Measurements from ENCODE around the gene RPP30. TPM values are rescaled to one million over a fixed set of nuclear protein-coding genes. Genes with fewer than 3 reads are reported as not detected.

RPP30 gene
- total and polyA plus RNA-seq, 2 of the 13 experiments (the other 11 are each of a cell fraction or from before 2014, with no cell fraction given) = 27.1 to 65.0 TPM

DNA sequence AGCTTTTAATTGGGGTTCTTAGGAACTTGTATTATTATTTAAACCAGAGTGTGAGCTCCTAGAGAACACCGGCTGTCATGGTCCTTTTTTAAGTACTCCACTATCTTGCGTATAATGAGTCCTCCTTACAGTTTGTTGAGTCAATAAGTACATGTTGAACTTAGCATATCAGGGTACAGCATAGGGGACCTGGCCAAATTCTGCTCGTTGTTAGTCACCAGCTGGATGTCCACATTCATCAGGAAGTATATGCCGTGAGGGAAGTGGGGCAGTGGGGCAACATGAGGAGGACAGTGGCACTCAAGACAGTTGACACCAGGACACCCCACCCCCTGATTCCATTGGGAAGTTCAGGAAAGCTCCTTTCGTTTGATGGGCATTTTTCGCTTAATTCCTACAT lies 16.6 kb downstream of the RPP30 start:
- Histone ChIP-seq H3K36me3 (replicated peaks in 1 of 2; ENCODE audit: control insufficient read depth in 1 of 2, insufficient read depth in 2 of 2, low read length in 2 of 2) (peaks cover 14 to 78% of the 10 kb centered on the region in 2 experiments), H3K79me2 (ENCODE audit: insufficient read depth, low read length) (no peaks in the 10 kb centered on the region), H3K9ac (ENCODE audit: insufficient read depth, low read depth, low read length) (no peak overlapping the region), H2AFZ (ENCODE audit: low read length) (no peak overlapping the region), H3K27ac (ENCODE audit: extremely low read length, insufficient read depth, low read length) (no peak overlapping the region), H3K9me3 (ENCODE audit: low read length) (no peaks in the 10 kb centered on the region), H3K27me3 (ENCODE audit: control insufficient read depth in 1 of 2, insufficient read depth in 2 of 2, low read length in 2 of 2) (no peaks in the 10 kb centered on the region), H3K4me1 (ENCODE audit: insufficient read depth, low read length) (no peaks in the 10 kb centered on the region), H3K4me3 (replicated peaks in 1 of 3; ENCODE audit: insufficient read depth in 1 of 3, low read depth in 2 of 3, low read length in 3 of 3) (no peak overlapping the region), H4K20me1 (ENCODE audit: insufficient read depth, low read length) (no peaks in the 10 kb centered on the region), H3K4me2 (ENCODE audit: low read depth, low read length) (no peak overlapping the region)
- ATAC-seq (no peak), DNase-seq (ENCODE audit: low spot score) (no peak), FAIRE-seq (no peak)
- no TSS peak for BruUV-seq (replicated peaks)
- in situ Hi-C loops (cut with HindIII; ENCODE audit: extremely low pct_ligation_motif_present, low pct_unique_long_range_greater_than_20kb) (loop anchor here (25.0 kb wide), 1 partner anchor 499 kb away; no protein-coding TSS in a partner anchor), intact Hi-C loops (cut with micrococcal nuclease; ENCODE audit: unreplicated experiment) (no loop called here)
- POLR2A ChIA-PET = no interaction called here
- CTCF ChIA-PET (ENCODE audit: low intra/inter-chr PET ratio, low total read pairs) = no interaction called here
- WGBS (ENCODE audit: low lambda C conversion rate) = 95% methylated on average over 6 of the region's 6 CpGs
- TF ChIP-seq TBX3 (IDR thresholded peaks at IDR 0.05; ENCODE audit: borderline replicate concordance) = no peak
- TF ChIP-seq, protein P1, sequence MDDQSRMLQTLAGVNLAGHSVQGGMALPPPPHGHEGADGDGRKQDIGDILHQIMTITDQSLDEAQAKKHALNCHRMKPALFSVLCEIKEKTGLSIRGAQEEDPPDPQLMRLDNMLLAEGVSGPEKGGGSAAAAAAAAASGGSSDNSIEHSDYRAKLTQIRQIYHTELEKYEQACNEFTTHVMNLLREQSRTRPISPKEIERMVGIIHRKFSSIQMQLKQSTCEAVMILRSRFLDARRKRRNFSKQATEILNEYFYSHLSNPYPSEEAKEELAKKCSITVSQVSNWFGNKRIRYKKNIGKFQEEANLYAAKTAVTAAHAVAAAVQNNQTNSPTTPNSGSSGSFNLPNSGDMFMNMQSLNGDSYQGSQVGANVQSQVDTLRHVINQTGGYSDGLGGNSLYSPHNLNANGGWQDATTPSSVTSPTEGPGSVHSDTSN (CRISPR knock-in tag; IDR thresholded peaks at IDR 0.05; ENCODE audit: borderline replicate concordance) = no peak

DNA sequence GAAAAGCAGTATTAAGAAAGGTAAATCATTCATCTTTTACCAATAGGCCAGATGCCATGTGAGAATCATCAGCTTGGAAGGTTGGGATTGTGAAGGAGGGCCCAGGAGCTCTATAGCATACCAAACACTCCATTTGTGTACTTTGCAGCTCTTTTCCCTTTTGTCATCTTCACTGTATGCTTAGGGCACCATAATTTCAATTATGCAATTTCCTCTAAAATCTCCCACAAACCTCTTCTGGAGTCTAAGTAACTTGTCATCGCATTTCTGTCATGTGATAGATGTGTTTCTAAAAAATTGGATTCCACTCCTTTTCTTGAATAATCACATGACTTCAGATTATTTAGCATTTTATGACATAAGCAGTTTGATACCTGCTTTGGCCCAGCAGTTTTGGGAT lies 17.9 kb downstream of the RPP30 start:
- ChIA-PET POLR2A (no interaction called here), CTCF (ENCODE audit: low intra/inter-chr PET ratio, low total read pairs) (no interaction called here)
- intact Hi-C loops (cut with micrococcal nuclease; ENCODE audit: unreplicated experiment) (no loop called here), in situ Hi-C loops (cut with HindIII; ENCODE audit: extremely low pct_ligation_motif_present, low pct_unique_long_range_greater_than_20kb) (loop anchor here (25.0 kb wide), 1 partner anchor 498 kb away; no protein-coding TSS in a partner anchor)
- Histone ChIP-seq H4K20me1 (ENCODE audit: insufficient read depth, low read length) (no peaks in the 10 kb centered on the region), H3K36me3 (replicated peaks in 1 of 2; ENCODE audit: control insufficient read depth in 1 of 2, insufficient read depth in 2 of 2, low read length in 2 of 2) (peaks cover 14 to 79% of the 10 kb centered on the region in 2 experiments), H3K9me3 (ENCODE audit: low read length) (no peaks in the 10 kb centered on the region), H3K4me2 (ENCODE audit: low read depth, low read length) (no peak overlapping the region), H2AFZ (ENCODE audit: low read length) (no peak overlapping the region), H3K4me3 (replicated peaks in 1 of 3; ENCODE audit: insufficient read depth in 1 of 3, low read depth in 2 of 3, low read length in 3 of 3) (no peak overlapping the region), H3K27me3 (ENCODE audit: control insufficient read depth in 1 of 2, insufficient read depth in 2 of 2, low read length in 2 of 2) (no peaks in the 10 kb centered on the region), H3K4me1 (ENCODE audit: insufficient read depth, low read length) (no peaks in the 10 kb centered on the region), H3K79me2 (ENCODE audit: insufficient read depth, low read length) (no peaks in the 10 kb centered on the region), H3K9ac (ENCODE audit: insufficient read depth, low read depth, low read length) (no peak overlapping the region), H3K27ac (ENCODE audit: extremely low read length, insufficient read depth, low read length) (no peak overlapping the region)
- no TSS peak for BruUV-seq (replicated peaks)
- WGBS (ENCODE audit: low lambda C conversion rate) = 94% methylated on average over 1 of the region's 1 CpG
- TF ChIP-seq KMT2B (CRISPR knock-in tag; IDR thresholded peaks at IDR 0.05) = no peak
- no peak for TF ChIP-seq ZNF562 (CRISPR knock-in tag; IDR thresholded peaks at IDR 0.05; ENCODE audit: borderline replicate concordance)
- FAIRE-seq (no peak), DNase-seq (ENCODE audit: low spot score) (no peak), ATAC-seq (no peak)

Measured in HepG2 (cell line).